ACHN (cell line): Measurements from ENCODE around the gene NDUFS8.

Experiments used
- DNase-seq: peaks from one replicate; pipeline ENCODE4 v3.0.0-alpha.2; 2015
- in situ Hi-C: cut with HindIII; loops from 2 replicates; pipeline ENCODE4 v1.10.0; 2017; ENCODE audit warnings: low sequenced_read_pairs, low pct_ligation_motif_present, low pct_unique_long_range_greater_than_20kb

Gene NDUFS8

DNA sequence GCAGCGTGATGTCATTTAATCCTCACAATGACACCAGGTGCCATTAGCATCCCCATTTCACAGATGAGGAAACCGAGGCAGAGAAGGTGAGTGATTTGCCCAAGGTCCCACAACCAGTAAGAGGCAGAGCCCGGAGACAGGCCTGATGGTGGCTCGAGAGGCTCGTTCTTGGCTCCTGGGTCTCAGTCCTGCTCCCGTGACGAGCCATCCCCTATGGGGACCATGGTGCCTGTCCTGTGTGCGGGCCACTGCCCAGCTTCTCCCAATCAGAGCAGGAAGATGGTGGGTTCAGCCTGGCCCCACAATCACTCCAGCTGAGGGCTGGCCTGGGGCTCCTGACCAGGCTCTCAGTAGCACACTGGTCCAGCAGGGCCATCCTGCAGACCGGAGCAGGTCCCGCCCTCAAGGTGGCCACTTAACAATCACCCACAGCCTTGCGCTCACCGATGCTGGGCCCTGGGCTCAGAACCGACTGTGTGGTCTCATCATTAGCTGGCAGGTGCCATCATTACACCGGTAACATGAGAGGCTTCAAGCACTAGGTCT, 16.8 kb upstream of the NDUFS8 start:
- in situ Hi-C loops = no loop called here
- DNase-seq = no peak

DNA sequence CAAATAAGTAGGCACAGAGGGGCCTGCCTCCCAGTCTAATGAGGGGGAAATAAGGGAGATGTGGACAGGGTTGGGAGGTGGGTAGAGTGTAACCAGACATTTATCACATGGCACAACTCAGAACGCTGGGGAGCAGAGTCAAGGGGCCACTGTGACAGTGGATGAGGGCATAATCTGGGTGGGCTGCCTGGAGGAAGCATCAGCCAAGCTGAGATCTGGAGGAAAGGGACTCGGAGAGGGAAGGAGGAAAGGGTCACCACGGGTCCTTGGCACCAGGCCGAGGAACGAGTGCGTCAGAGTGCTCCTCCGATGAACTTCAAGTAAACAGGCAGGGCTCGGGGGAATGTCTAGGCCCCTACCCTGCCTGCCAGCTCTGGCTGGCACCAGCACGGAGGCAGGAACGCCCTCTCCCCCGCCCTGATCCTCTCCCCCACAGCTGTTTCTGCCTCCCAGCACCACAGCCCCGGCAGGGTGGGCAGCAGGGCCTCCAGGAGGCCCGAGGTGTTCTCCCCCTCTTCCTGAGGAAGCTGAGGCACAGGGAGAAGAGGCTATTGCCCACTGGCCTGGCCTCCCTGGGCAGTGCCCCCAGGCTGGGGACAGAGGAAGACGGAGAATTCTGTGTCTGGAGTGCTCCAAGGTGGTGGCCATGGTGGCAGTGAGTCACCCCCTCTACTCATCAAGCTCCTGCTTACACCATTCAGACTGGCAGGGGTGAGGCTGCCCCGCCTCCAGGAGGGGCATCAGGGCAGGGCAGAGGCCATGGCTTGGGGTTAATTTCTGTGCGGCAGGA, 16.1 kb upstream of the NDUFS8 start:
- DNase-seq = peak; percentile 93
- in situ Hi-C loops = no loop called here

DNA sequence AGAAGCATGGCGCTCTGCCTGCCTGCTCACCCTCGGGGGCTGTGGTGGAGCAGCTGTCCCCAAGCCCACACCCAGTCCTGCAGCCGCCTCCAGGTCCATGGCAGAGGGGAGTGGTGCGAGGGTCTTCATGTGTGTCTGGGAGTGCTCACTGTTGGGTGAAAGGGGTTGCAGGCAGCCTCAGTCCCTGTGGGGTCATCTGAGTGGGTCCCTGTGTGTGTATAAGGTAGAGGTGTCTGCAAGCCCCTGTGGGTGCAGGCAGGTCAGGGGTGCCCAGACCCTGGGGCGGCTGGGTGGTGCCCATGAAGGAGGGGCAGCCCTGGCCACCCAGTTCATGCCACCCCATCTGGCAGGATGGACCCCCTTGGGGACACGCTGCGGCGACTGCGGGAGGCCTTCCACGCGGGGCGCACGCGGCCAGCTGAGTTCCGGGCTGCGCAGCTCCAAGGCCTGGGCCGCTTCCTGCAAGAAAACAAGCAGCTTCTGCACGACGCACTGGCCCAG, 15.5 kb upstream of the NDUFS8 start:
- in situ Hi-C loops = no loop called here
- no peak for DNase-seq

DNA sequence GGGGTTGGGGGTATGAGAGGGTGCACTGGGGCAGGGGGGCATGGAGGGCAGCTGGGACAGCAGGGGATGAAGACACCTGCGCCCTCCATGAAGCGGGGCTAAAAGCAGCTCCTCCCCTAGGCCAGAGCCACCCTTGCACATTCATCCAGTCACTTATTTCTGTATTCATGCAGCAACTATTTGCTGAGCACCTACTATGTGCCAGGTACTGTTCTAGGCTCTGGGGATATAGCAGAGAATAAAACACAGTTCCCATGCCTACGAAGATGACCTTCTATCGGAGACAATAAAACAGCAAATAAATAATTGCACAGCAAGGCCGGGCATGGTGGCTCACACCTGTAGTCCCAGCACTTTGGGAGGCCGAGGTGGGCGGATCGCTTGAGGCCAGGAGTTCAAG, 15.0 kb upstream of the NDUFS8 start:
- in situ Hi-C loops = no loop called here
- DNase-seq = no peak

DNA sequence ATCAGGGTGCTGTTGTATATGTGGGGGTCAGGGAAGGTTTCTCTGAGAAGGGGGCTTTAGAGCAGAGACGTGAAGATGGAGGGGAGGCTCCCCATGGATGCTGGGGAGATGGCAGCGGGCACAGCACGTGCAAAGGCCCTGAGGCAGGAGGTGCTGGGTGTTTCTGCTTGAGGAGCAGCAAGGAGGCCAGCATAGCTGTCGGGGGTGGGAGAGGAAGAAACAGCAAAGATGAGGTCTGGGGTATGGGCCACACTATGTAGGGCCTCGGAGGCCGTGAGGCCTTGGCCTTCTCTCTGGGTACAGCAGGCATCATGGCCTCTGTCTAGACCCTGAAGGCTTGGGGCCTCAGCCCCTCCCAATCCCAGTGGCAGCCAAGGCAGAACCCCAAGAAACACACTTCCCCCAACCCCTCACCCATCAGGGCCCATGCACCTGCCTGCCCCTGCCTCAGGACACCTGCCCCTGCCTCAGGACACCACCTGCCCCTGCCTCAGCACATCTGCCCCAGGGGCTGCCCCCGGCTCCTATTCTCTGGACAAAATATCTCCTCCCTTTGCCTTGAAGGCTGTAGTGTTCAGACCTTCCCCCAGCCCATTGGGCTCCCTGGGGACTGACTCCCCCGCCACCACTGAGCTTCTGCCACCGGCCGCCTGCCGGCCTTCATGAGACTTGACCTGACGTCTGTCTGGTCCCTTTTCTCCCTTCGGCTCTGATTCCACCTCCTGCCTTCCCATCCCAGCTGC, 14.1 kb upstream of the NDUFS8 start:
- in situ Hi-C loops = no loop called here
- no peak for DNase-seq

DNA sequence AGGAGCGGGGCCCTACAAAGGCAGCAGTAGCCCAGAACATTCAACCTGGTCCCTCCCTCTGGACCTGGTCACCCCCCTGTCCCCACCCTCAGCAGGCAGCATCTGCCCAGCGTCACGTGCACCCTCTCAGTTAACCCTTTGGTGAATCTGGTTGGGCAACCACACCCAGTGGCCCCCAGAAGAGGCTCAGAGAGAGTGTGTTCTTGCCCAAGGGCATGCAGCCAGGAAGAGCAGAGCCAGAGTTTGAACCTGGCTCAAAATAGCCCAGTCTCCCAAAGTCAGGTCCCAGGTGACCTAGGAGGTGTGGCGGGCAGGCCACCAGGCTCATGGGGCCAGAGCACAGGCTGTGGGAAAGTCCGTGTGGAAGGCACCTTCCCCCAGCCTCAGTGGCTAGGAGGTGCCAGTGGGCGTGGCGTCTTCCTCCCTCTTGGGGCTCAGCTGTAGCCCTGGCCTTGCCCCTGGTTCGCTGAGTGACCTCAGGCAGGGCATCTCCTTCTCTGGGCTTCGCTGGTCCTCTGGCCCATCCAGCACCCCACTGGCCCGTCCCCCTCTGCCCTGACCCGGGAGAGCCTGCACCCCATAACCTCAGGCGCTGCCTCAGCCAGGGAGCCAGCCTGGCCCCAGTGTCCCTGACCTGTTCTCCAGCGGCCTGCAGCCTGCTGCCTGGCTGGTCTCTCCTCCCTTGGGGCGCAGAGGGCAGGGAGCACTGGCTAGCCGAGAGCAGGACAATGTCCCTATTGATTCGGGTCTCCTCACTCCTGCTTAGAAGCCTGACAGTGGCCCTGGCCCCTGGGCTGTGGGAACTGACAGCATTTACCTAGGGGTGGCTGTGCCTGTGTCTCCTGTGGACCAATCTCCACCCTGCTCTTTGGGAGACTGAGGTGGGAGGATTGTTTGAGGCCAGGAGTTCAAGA, 13.3 kb upstream of the NDUFS8 start:
- in situ Hi-C loops = no loop called here
- no peak for DNase-seq

DNA sequence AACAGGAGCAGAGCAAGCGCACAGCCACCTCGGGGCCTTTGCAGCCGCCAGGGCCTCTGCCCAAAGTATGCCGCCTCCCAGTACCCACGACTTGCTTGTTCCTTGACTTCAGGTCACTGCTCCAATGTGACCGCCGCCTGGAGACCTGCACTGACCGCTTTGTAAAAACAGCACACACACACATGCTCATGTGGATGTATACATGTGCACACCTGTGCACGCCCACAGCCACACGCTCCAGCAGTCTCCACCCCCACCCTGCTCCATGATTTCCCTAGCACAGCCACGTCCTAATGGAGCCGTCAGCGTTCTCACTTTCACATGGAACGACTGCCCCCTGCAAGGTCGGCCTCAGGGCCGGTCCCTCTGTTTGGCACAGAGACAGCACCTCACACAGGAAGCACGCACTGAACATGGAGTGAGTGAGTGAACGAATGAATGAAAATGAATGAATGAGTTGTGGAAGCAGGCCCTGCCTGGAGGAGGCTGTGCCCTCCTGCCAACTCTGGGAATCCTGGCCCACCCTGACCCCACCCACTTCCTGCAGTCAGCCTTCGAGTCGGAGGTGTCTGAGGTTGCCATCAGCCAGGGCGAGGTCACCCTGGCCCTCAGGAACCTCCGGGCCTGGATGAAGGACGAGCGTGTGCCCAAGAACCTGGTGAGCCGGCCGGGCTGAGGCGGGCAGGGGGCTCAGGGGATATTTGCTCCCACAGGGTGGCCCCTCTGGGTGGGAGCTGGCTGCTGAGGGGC, 12.3 kb upstream of the NDUFS8 start:
- in situ Hi-C loops = no loop called here
- DNase-seq = no peak

DNA sequence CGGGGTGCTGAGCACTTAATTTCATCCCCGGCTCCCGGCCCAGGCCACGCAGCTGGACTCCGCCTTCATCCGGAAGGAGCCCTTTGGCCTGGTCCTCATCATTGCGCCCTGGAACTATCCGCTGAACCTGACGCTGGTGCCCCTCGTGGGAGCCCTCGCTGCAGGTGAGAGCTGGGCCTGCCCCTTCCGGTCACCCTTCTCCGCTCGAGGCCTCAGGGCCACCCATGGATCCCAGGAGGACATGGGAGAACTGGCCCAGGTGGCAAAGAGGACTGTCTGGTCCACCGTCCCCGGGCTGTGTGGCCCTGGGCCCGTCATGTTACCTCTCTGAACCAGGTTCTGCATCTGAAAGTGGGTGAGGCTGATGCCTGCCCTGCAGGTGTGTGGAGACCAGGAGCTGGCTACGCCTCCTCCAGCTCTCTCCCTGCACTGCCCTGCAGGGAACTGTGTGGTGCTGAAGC, 11.7 kb upstream of the NDUFS8 start:
- DNase-seq = no peak
- in situ Hi-C loops = no loop called here

DNA sequence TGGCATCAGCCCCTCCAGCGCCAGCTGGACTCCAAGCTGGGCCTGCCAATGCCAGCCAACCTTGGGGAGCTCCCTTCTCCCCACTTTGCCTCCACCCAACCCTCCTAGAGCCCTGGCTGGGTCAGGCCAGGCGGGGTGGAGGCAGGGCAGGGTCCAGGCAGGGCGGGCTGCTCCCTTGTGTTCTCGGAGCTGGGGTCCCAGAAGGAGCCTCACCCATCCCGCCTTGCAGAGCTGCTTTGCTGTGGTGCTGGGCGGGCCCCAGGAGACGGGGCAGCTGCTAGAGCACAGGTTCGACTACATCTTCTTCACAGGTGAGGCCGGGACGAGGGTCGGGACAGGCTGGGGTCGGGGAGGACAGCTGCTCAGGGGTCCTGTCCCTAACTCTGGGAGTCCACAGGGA, 11.0 kb upstream of the NDUFS8 start:
- in situ Hi-C loops = no loop called here
- DNase-seq = no peak

DNA sequence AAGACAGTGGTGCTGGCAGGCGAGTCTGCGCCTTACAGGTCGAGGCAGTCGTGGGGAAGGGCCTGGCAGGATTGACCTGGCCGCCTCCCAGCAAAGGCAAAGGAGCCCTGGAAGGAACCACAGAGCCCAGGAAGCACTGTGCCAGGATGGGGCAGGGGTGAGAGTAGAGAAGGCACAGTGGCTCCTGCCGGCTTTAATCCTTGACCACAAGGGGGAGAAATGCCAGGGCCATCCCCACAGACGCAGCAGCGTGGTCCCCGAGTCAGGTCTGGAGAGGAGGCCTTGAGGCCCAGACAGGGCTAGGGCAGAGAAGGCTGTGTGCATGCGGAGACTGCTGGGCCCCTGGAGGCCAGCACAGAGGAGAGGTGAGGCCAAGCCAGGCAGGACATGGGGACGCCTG, 9.9 kb upstream of the NDUFS8 start:
- in situ Hi-C loops = no loop called here
- peak; percentile 45 for DNase-seq

DNA sequence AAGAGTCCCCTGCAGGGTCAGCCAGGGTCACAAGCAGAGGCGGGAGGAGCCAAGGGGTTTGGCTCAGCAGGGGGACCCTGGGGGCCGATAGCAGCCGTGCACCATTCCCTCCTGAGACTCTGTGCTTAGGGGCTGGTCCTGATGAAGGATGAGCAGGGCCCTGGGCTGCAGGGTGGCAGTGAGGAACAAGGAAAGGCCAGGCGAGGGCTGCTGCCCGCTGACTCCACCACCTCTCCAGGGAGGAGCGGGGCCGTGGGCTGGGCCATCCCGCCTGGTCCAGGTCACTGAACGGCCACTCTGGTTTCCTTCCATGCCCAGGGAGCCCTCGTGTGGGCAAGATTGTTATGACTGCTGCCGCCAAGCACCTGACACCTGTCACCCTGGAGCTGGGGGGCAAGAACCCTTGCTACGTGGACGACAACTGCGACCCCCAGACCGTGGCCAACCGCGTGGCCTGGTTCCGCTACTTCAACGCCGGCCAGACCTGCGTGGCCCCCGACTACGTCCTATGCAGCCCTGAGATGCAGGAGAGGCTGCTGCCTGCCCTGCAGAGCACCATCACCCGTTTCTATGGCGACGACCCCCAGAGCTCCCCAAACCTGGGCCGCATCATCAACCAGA, 9.2 kb upstream of the NDUFS8 start:
- in situ Hi-C loops = no loop called here
- DNase-seq = peak; percentile 44

DNA sequence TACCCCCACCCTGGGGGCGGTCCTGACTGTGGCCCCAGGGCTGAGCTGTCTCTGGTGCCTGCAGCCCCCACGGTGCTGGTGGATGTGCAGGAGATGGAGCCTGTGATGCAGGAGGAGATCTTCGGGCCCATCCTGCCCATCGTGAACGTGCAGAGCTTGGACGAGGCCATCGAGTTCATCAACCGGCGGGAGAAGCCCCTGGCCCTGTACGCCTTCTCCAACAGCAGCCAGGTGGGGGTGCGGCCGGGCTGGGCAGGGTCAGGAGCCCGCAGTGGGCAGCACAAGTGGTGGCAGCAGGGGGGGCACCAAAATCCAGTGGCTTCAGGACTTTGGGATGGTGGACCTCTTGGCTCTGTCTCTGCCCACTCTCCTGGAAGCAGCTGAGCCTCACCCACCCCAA, 8.0 kb upstream of the NDUFS8 start:
- in situ Hi-C loops = no loop called here
- no peak for DNase-seq

DNA sequence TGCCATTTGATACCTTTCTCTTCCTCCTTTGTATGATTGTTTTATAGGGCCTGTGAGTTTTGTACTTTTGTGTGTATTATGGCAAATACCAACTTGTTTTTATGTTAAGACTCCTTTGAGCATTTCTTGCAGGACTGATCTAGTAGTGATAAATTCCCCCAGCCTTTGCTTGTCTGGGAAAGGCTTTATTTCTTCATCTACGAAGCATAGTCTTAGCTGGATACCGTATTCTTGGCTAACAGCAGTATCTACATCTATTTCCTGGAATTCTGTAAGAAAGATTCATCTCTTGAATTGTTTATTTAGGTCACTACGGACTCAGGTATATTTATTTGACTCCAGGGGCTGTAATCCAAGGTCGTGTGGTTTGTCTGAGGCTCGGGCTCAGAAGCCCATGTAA, 6.0 kb upstream of the NDUFS8 start:
- DNase-seq = no peak
- in situ Hi-C loops = no loop called here

DNA sequence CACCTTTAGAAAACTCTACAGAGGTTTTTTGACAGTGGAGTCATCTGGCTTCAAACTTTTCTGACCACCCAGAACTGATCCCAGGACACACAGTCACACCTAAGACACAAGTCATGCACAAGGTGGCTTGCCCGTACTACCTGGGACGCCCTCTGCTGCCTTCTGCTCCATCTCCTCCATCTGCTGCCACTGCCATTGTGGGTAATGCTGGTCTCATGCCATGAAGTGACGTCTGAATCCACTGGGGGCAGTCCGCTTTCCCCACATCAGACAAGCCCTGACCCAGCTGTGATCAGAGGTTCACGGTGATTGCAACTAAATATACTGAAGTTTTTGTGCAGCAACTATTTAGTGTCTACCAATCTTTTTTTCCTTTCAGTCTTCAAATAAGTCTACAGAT, 5.4 kb upstream of the NDUFS8 start:
- in situ Hi-C loops = no loop called here
- DNase-seq = no peak

DNA sequence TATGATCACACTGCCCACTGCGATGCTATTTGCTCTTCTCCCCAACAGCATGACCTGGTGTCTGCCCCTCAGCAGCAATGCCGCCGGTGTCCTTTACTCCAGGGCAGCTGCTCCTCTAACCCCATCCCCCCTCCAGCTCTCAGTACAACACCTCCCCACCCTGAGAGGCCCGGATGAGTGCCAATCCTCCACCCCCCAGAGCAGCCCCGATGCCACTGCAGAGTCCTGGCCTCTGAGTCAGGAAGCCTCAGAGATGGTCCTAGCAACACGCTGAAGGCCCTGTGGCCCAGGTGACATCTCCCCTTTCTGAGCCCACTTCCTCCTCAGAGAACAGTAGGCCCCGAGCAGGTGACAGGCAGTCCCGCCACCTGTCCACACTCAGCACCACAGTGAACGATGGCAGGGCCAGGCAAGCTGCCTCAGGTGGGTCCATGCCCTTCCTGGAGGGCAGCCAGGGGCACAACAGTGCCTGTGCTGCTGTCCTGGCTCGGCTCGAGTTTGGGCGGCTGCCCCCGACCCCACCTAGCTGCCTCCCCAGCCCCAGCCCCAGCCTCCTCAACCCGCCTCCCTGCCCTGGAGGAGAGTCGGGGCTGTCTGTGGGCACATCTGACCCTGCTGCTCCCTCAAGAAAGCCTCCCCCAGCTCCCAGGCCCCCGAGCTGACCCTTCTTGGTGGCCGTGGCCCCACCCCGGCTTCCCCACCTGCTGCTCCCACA, 3.9 kb upstream of the NDUFS8 start:
- in situ Hi-C loops = no loop called here
- DNase-seq = no peak

DNA sequence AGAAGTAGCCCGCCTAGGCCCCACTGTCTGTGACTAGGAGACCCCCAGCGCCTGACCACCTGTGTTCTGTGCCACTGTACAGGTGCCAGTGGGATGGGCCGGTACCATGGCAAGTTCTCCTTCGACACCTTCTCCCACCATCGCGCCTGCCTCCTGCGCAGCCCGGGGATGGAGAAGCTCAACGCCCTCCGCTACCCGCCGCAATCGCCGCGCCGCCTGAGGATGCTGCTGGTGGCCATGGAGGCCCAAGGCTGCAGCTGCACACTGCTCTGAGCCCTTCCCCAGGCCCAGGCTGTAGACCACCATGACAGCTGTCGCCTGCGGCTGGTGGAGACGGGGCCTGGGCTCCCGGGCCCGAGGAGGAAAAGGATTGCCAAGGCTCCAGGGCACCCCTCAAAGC, 2.8 kb upstream of the NDUFS8 start:
- no peak for DNase-seq

More for the DNA sequence above, 2.8 kb upstream of the NDUFS8 start:
- in situ Hi-C loops = no loop called here
